ENCODE measurements around the gene SCARB1.
A peak's percentile ranks its signal among the peaks of the same experiment; 100 is the strongest.
"Not testable (repeated sequence)": the region's sequence is repeated elsewhere in the genome, so short reads cannot be mapped to it uniquely, and the experiment has no call there.

SCARB1 gene

DNA sequence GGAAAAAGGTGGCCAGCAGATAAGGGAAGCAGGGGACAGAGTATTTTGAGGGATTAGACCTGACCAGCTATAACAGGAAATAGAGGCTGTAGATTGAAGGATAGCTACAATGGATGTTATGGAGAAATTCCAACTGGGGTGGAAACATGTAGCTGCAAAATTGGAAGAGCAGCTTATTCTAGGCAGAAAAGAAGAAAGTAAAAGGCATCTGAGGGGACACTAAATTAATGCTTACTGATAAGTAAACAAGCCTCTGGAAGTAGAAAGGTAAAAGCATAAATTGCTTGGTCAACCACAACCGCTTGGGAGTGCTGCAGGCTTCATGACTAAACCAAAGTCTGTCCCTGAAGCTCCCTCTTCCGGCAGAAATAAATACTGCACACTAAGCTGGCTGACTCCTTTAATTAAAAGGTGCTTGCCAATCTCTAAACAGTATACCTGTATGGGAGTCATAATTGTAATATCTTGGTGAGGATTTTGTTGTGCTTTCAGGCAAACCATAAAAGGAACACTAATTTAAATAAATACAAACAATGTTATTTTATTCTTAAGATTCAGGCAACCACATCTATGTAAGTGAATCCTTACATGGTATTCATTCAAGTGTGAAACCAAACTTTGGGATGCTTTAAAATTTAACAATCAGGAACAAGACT, 43.1 kb upstream of the SCARB1 start:
- H3K9me3 ChIP-seq, result no peaks in the 10 kb centered on the region
- H3K4me3 ChIP-seq (ENCODE audit: low read depth in 1 of 2, low read length in 1 of 2), result no peak overlapping the region
- peaks cover 14% of the 10 kb centered on the region for H3K36me3 ChIP-seq
- H3K27me3 ChIP-seq, result no peaks in the 10 kb centered on the region
- TF ChIP-seq, protein P1, sequence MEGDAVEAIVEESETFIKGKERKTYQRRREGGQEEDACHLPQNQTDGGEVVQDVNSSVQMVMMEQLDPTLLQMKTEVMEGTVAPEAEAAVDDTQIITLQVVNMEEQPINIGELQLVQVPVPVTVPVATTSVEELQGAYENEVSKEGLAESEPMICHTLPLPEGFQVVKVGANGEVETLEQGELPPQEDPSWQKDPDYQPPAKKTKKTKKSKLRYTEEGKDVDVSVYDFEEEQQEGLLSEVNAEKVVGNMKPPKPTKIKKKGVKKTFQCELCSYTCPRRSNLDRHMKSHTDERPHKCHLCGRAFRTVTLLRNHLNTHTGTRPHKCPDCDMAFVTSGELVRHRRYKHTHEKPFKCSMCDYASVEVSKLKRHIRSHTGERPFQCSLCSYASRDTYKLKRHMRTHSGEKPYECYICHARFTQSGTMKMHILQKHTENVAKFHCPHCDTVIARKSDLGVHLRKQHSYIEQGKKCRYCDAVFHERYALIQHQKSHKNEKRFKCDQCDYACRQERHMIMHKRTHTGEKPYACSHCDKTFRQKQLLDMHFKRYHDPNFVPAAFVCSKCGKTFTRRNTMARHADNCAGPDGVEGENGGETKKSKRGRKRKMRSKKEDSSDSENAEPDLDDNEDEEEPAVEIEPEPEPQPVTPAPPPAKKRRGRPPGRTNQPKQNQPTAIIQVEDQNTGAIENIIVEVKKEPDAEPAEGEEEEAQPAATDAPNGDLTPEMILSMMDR (IDR thresholded peaks at IDR 0.05), result peak; percentile 97
- H3K27ac ChIP-seq, result peak overlapping the region; percentile 30
- H3K4me1 ChIP-seq (ENCODE audit: control insufficient read depth in 1 of 2, insufficient read depth in 1 of 2, low read depth in 1 of 2, low read length in 1 of 2), result peaks cover 27% of the 10 kb centered on the region in 2 experiments

DNA sequence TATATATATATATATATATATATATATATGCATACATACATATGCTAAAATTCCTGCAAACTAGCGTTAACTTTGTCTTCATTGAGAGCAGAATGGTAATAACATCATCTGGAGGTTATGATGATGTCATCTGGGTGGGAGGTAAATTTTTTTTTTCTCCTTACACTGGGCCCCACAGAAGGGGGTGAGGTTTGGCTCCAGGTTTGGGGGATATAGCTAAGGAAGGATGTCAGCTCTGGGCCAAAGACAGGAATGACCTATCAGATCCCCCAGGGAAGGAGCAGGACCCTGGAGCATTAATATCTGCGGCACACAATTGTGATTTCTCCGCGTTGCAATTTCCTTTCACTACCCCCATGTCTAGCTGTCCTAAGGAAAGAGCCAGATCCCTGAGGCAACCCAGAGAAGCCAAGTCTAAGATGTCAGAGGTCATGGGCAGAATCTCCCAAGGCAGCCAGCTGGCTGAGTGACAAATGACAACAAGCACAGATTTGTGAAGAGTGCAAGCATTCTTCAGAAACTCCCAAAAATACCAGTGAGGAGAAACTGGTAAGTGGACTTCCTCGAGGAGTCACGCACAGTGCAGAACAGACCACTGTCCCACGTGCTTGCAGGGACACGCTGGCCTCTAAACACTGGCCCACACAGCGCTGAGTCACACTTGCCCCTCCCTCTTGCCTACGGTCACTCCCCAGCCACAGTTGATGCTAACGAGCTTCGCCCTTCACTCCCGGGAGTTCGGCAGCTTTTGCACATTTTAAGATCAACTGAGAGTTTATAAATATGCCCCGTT, 40.8 kb upstream of the SCARB1 start:
- Histone ChIP-seq H3K27me3 (no peaks in the 10 kb centered on the region), H3K9me3 (no peaks in the 10 kb centered on the region), H3K27ac (no peak overlapping the region), H3K36me3 (no peaks in the 10 kb centered on the region), H3K4me3 (ENCODE audit: low read depth in 1 of 2, low read length in 1 of 2) (no peak overlapping the region), H3K4me1 (ENCODE audit: control insufficient read depth in 1 of 2, insufficient read depth in 1 of 2, low read depth in 1 of 2, low read length in 1 of 2) (peaks cover 7 to 8% of the 10 kb centered on the region in 2 experiments)
- TF ChIP-seq, protein P1 (IDR thresholded peaks at IDR 0.05), result no peak

DNA sequence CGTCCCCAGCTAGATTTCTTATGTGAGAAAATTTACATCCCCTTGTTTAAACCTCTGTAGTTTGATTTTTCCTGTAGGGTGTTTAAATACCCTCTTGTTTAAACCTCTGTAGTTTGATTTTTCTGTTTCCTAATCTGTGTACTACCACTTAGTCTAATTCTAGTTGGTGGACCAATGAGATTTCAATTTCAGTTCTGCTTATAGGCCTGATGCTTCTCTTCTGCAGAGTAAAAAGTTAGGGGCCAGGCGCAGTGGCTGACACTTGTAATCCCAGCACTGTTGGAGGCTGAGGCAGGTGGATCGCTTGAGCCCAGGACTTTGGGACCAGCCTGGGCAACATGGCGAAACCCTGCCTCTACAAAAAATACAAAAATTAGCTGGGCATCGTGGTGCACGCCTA, 39.3 kb upstream of the SCARB1 start:
- Histone ChIP-seq H3K4me1 (ENCODE audit: control insufficient read depth in 1 of 2, insufficient read depth in 1 of 2, low read depth in 1 of 2, low read length in 1 of 2) (peaks cover 13 to 14% of the 10 kb centered on the region in 2 experiments), H3K4me3 (ENCODE audit: low read depth in 1 of 2, low read length in 1 of 2) (no peak overlapping the region), H3K36me3 (no peaks in the 10 kb centered on the region), H3K9me3 (no peaks in the 10 kb centered on the region), H3K27me3 (no peaks in the 10 kb centered on the region), H3K27ac (no peak overlapping the region)
- TF ChIP-seq, protein P1 (IDR thresholded peaks at IDR 0.05), result no peak

DNA sequence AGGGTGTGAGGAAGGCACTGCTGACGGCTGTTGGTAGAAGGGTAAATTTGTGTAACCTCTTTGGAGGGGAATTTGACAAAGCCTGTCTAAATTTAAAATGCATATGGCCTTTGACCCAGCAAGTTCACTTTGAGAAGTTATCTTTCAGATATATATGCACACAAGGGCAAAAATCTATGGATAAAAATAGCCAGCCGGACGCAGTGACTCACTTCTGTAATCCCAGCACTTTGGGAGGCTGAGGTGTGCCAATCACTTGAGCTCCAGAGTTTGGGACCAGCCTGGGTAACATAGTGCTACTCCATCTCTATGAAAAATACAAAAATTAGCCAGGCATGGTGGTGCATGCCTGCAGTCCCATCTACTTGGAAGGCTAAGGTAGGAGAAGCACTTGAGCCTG, 37.3 kb upstream of the SCARB1 start:
- H3K27ac ChIP-seq, result no peak overlapping the region
- no peak overlapping the region for H3K4me3 ChIP-seq (ENCODE audit: low read depth in 1 of 2, low read length in 1 of 2)
- no peaks in the 10 kb centered on the region for H3K27me3 ChIP-seq
- H3K4me1 ChIP-seq (ENCODE audit: control insufficient read depth in 1 of 2, insufficient read depth in 1 of 2, low read depth in 1 of 2, low read length in 1 of 2), result peaks cover 6 to 9% of the 10 kb centered on the region in 2 experiments
- TF ChIP-seq, protein P1 (IDR thresholded peaks at IDR 0.05), result no peak
- H3K9me3 ChIP-seq, result no peaks in the 10 kb centered on the region
- no peaks in the 10 kb centered on the region for H3K36me3 ChIP-seq

DNA sequence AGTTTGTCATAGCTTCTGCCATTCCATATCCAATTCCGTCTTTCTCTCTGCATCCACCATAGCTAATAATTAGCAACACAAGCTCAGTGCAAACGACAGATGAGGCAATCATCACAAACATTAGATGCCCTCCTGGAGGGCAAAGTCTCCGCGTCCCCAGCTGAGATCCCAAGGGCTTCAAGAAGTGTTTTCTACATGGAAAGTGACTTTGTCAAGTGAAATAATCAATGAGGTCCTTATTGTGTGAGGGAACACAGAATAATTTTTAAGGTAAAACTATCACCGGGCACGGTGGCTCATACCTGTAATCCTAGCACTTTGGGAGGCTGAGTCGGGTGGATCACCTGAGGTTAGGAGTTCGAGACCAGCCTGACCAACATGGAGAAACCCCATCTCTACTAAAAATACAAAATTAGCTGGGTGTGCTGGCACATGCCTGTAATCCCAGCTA, 36.7 kb upstream of the SCARB1 start:
- not testable (repeated sequence) for H3K27ac ChIP-seq; H3K9me3 ChIP-seq; H3K4me1 ChIP-seq (ENCODE audit: control insufficient read depth in 1 of 2, insufficient read depth in 1 of 2, low read depth in 1 of 2, low read length in 1 of 2); H3K27me3 ChIP-seq; H3K4me3 ChIP-seq (ENCODE audit: low read depth in 1 of 2, low read length in 1 of 2); H3K36me3 ChIP-seq

DNA sequence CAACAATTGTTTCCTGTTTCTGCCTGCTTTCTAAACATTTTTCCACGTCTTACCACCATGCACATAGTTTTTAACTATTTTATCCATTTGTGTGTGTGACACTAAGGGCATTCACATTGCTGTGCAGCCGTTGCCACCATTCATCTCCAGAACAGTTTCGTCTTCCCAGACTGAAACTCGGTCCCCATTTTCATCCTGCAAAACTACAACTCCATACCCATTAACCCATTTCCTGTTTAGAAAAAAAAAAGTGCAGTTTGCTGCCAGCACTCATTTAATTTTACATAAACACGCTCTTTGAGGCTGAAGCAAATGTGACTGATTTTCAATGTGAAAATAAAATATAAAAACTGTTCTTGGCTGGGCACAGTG, 35.2 kb upstream of the SCARB1 start:
- TF ChIP-seq, protein P1 (IDR thresholded peaks at IDR 0.05), result no peak
- Histone ChIP-seq H3K36me3 (no peaks in the 10 kb centered on the region), H3K4me3 (ENCODE audit: low read depth in 1 of 2, low read length in 1 of 2) (no peak overlapping the region), H3K27me3 (no peaks in the 10 kb centered on the region), H3K9me3 (no peaks in the 10 kb centered on the region), H3K4me1 (ENCODE audit: control insufficient read depth in 1 of 2, insufficient read depth in 1 of 2, low read depth in 1 of 2, low read length in 1 of 2) (peaks cover 6 to 7% of the 10 kb centered on the region in 2 experiments), H3K27ac (no peak overlapping the region)
